ENCODE data around the gene PLCB4. TPM values are rescaled to one million over a fixed set of nuclear protein-coding genes. Genes with fewer than 3 reads are reported as not detected.

The PLCB4 gene
- total RNA-seq, 2 experiments from 2014 or later = not detected

- no peaks in the 10 kb centered on the region for H3K36me3 ChIP-seq (ENCODE audit: insufficient read depth, low read length)
- H3K4me1 ChIP-seq (ENCODE audit: insufficient read depth, low read length, poor library complexity, severe bottlenecking) = no peaks in the 10 kb centered on the region
- H3K27ac ChIP-seq (ENCODE audit: low read depth, low read length, poor library complexity, severe bottlenecking) = no peak overlapping the region
- CTCF ChIA-PET (ENCODE audit: unreplicated experiment) = no interaction called here
- no peaks in the 10 kb centered on the region for H4K20me1 ChIP-seq (ENCODE audit: insufficient read depth, low read length)
- POLR2A ChIA-PET = no interaction called here
- H3K79me2 ChIP-seq (ENCODE audit: insufficient read depth, low read depth, low read length) = no peaks in the 10 kb centered on the region
- intact Hi-C loops (cut with micrococcal nuclease; ENCODE audit: unreplicated experiment) = no loop called here
- no peak overlapping the region for H3K4me3 ChIP-seq (ENCODE audit: low read depth, low read length, poor library complexity, severe bottlenecking)
- H3K4me2 ChIP-seq (ENCODE audit: low read length) = no peak overlapping the region
- no TSS peak for BruUV-seq (replicated peaks)
- no peaks in the 10 kb centered on the region for H3K9me3 ChIP-seq (ENCODE audit: low read length)
- H2AFZ ChIP-seq (ENCODE audit: low read length) = no peak overlapping the region
- TF ChIP-seq EZH2phosphoT487 (IDR thresholded peaks at IDR 0.05; ENCODE audit: borderline replicate concordance, low read depth, low read length) (no peak), CTCF (conservative IDR thresholded peaks at IDR 0.05; ENCODE audit: low read length) (no peak)
- H3K9me2 ChIP-seq (ENCODE audit: insufficient read depth, low read length) = no peaks in the 10 kb centered on the region
- DNase-seq (ENCODE audit: low spot score) = no peak
Measured at GRCh38 chr20:9501473-9501872, 432.6 kb downstream of the PLCB4 start.

GRCh38 chr20:9503526-9504245 lies 434.8 kb downstream of the PLCB4 start:
- no TSS peak for BruUV-seq (replicated peaks)
- no peak for DNase-seq (ENCODE audit: low spot score)
- CTCF ChIA-PET (ENCODE audit: unreplicated experiment) = interaction anchor here (0.6 kb wide), 1 partner anchor 575 kb away, joined by 3 read pairs; no protein-coding TSS in a partner anchor

More at GRCh38 chr20:9503526-9504245, 434.8 kb downstream of the PLCB4 start:
- no peak overlapping the region for H3K27ac ChIP-seq (ENCODE audit: low read depth, low read length, poor library complexity, severe bottlenecking)
- TF ChIP-seq CTCF (conservative IDR thresholded peaks at IDR 0.05; ENCODE audit: low read length) (peak; percentile 40; the same call in 1 of the 2 replicates), EZH2phosphoT487 (IDR thresholded peaks at IDR 0.05; ENCODE audit: borderline replicate concordance, low read depth, low read length) (no peak)
- H3K79me2 ChIP-seq (ENCODE audit: insufficient read depth, low read depth, low read length) = no peaks in the 10 kb centered on the region
- H4K20me1 ChIP-seq (ENCODE audit: insufficient read depth, low read length) = no peaks in the 10 kb centered on the region
- no peaks in the 10 kb centered on the region for H3K4me1 ChIP-seq (ENCODE audit: insufficient read depth, low read length, poor library complexity, severe bottlenecking)
- H2AFZ ChIP-seq (ENCODE audit: low read length) = no peak overlapping the region
- intact Hi-C loops (cut with micrococcal nuclease; ENCODE audit: unreplicated experiment) = no loop called here
- no peak overlapping the region for H3K4me3 ChIP-seq (ENCODE audit: low read depth, low read length, poor library complexity, severe bottlenecking)
- no peaks in the 10 kb centered on the region for H3K36me3 ChIP-seq (ENCODE audit: insufficient read depth, low read length)
- no peaks in the 10 kb centered on the region for H3K9me3 ChIP-seq (ENCODE audit: low read length)
- H3K4me2 ChIP-seq (ENCODE audit: low read length) = no peak overlapping the region
- POLR2A ChIA-PET = no interaction called here
- no peaks in the 10 kb centered on the region for H3K9me2 ChIP-seq (ENCODE audit: insufficient read depth, low read length)

Measured in OCI-LY7 (cell line).